ENCODE measurements around the gene NELL1. TPM values are rescaled to one million over a fixed set of nuclear protein-coding genes. Genes with fewer than 3 reads are reported as not detected.

The NELL1 gene
- total and polyA plus RNA-seq, 2 donors (not counting 1 experiment from before 2014, with no cell fraction given) = not detected

DNA sequence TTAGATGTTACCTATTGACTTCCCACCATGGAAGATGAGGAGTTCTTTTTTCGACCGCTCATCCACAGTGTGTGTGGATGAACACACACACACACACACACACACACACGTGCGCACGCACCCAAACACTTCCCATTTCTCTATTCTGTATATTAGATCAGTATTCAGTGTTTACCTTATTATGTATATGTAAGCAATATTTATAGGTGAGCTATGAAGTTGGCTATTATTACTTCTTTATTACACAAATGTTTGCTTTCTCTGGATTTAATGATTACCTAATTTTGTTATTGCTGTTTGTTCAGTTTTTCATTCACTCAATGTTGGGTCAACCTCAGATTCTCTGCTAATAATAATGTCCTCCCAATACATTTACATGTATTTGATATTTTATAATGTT, 721.0 kb downstream of the NELL1 start:
- Histone ChIP-seq H3K36me3 (ENCODE audit: control insufficient read depth, insufficient read depth, low read length) (no peaks in the 10 kb centered on the region), H4K20me1 (ENCODE audit: control insufficient read depth, extremely low read depth, insufficient read depth, low read length) (no peaks in the 10 kb centered on the region), H3K4me1 (ENCODE audit: control insufficient read depth, extremely low read depth, insufficient read depth, low read length) (no peaks in the 10 kb centered on the region), H3K9me3 (ENCODE audit: control insufficient read depth, insufficient read depth, low read depth, low read length) (no peaks in the 10 kb centered on the region), H3K9ac (ENCODE audit: insufficient read depth, low read length) (no peak overlapping the region), H3K4me2 (ENCODE audit: extremely low read depth, insufficient read depth, low read length) (no peak overlapping the region), H3K79me2 (ENCODE audit: control insufficient read depth, insufficient read depth, low read length) (no peaks in the 10 kb centered on the region), H2AFZ (ENCODE audit: low read length) (no peak overlapping the region), H3K4me3 (replicated peaks in 1 of 4; ENCODE audit: control extremely low read depth in 1 of 4, insufficient read depth in 1 of 4, low read depth in 3 of 4, low read length in 4 of 4) (no peak overlapping the region), H3K27ac (ENCODE audit: insufficient read depth, low read length) (no peak overlapping the region), H3K27me3 (ENCODE audit: control insufficient read depth, insufficient read depth, low read length) (no peaks in the 10 kb centered on the region)
- no peak for TF ChIP-seq EZH2 (IDR thresholded peaks at IDR 0.05; ENCODE audit: low read length, missing control alignments)
- TF ChIP-seq, protein P1, sequence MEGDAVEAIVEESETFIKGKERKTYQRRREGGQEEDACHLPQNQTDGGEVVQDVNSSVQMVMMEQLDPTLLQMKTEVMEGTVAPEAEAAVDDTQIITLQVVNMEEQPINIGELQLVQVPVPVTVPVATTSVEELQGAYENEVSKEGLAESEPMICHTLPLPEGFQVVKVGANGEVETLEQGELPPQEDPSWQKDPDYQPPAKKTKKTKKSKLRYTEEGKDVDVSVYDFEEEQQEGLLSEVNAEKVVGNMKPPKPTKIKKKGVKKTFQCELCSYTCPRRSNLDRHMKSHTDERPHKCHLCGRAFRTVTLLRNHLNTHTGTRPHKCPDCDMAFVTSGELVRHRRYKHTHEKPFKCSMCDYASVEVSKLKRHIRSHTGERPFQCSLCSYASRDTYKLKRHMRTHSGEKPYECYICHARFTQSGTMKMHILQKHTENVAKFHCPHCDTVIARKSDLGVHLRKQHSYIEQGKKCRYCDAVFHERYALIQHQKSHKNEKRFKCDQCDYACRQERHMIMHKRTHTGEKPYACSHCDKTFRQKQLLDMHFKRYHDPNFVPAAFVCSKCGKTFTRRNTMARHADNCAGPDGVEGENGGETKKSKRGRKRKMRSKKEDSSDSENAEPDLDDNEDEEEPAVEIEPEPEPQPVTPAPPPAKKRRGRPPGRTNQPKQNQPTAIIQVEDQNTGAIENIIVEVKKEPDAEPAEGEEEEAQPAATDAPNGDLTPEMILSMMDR (conservative IDR thresholded peaks at IDR 0.05 in 1 of 2, IDR thresholded peaks at IDR 0.05 in 1 of 2; ENCODE audit: low read depth in 1 of 2, low read length in 2 of 2) = no peak
- DNase-seq (ENCODE audit: low read depth in 2 of 2) = no peak

DNA sequence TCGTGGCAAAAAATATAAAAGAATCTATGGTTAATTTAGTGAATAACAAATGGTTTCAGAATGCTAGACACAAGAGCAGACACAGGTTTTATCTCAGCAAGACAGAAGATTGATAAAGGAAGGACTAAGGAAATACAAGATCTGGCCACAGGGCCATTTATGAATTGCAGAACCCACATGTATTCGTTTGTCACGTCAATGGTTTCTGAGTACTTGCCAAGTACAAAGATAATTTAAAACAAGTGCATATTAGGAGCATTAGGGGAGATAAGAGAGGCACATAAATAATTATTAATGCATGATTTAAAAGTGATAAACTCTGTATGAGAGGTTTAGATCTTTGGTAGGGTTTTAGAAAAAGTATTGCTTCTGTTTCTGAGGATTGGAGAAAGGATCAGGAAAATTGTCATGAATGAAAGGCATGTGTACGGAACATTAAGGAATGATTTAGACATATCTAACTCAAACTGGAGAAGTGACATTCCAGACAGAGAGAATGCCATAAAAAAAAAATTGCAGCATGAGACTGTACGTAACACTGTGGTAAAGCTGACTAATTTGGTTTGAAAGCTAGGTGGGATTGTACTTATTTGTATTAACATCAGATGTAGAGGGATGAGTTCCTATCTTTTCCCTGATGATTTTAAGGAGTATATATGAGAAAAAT, 727.1 kb downstream of the NELL1 start:
- Histone ChIP-seq H3K79me2 (ENCODE audit: control insufficient read depth, insufficient read depth, low read length) (no peaks in the 10 kb centered on the region), H4K20me1 (ENCODE audit: control insufficient read depth, extremely low read depth, insufficient read depth, low read length) (no peaks in the 10 kb centered on the region), H3K27ac (ENCODE audit: insufficient read depth, low read length) (no peak overlapping the region), H3K4me3 (replicated peaks in 1 of 4; ENCODE audit: control extremely low read depth in 1 of 4, insufficient read depth in 1 of 4, low read depth in 3 of 4, low read length in 4 of 4) (no peak overlapping the region), H3K4me2 (ENCODE audit: extremely low read depth, insufficient read depth, low read length) (no peak overlapping the region), H3K4me1 (ENCODE audit: control insufficient read depth, extremely low read depth, insufficient read depth, low read length) (no peaks in the 10 kb centered on the region), H3K36me3 (ENCODE audit: control insufficient read depth, insufficient read depth, low read length) (no peaks in the 10 kb centered on the region), H3K27me3 (ENCODE audit: control insufficient read depth, insufficient read depth, low read length) (no peaks in the 10 kb centered on the region), H3K9me3 (ENCODE audit: control insufficient read depth, insufficient read depth, low read depth, low read length) (no peaks in the 10 kb centered on the region), H2AFZ (ENCODE audit: low read length) (no peak overlapping the region), H3K9ac (ENCODE audit: insufficient read depth, low read length) (no peak overlapping the region)
- TF ChIP-seq EZH2 (IDR thresholded peaks at IDR 0.05; ENCODE audit: low read length, missing control alignments) = no peak
- TF ChIP-seq, protein P1 (conservative IDR thresholded peaks at IDR 0.05 in 1 of 2, IDR thresholded peaks at IDR 0.05 in 1 of 2; ENCODE audit: low read depth in 1 of 2, low read length in 2 of 2) = no peak
- no peak for DNase-seq (ENCODE audit: low read depth in 2 of 2)

DNA sequence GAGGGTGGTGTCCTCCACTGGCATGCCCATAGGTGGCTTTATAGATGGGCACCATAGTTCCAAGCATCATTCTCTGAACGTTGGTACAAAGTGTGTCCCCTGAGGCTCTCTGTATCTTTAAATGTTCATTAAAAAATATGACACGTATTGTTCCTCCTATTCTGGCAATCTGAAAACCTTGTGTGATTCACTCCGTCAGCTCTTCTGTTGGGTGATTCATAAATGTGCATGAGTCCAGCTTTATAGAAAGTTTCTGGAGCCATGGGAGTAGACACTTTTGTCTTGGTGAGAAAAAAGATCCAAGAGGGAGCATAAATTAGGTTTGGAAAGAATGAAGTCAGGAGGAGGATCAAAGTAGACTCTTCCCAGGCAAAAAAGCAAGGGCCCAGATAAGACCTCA, 728.8 kb downstream of the NELL1 start:
- TF ChIP-seq, protein P1 (conservative IDR thresholded peaks at IDR 0.05 in 1 of 2, IDR thresholded peaks at IDR 0.05 in 1 of 2; ENCODE audit: low read depth in 1 of 2, low read length in 2 of 2) = no peak
- TF ChIP-seq EZH2 (IDR thresholded peaks at IDR 0.05; ENCODE audit: low read length, missing control alignments) = no peak
- H3K4me2 ChIP-seq (ENCODE audit: extremely low read depth, insufficient read depth, low read length) = no peak overlapping the region
- H3K27me3 ChIP-seq (ENCODE audit: control insufficient read depth, insufficient read depth, low read length) = no peaks in the 10 kb centered on the region
- no peaks in the 10 kb centered on the region for H3K4me1 ChIP-seq (ENCODE audit: control insufficient read depth, extremely low read depth, insufficient read depth, low read length)
- no peak overlapping the region for H3K9ac ChIP-seq (ENCODE audit: insufficient read depth, low read length)
- no peak overlapping the region for H2AFZ ChIP-seq (ENCODE audit: low read length)
- no peak for DNase-seq (ENCODE audit: low read depth in 2 of 2)
- no peak overlapping the region for H3K4me3 ChIP-seq (replicated peaks in 1 of 4; ENCODE audit: control extremely low read depth in 1 of 4, insufficient read depth in 1 of 4, low read depth in 3 of 4, low read length in 4 of 4)
- H4K20me1 ChIP-seq (ENCODE audit: control insufficient read depth, extremely low read depth, insufficient read depth, low read length) = no peaks in the 10 kb centered on the region
- no peaks in the 10 kb centered on the region for H3K36me3 ChIP-seq (ENCODE audit: control insufficient read depth, insufficient read depth, low read length)
- no peak overlapping the region for H3K27ac ChIP-seq (ENCODE audit: insufficient read depth, low read length)
- H3K9me3 ChIP-seq (ENCODE audit: control insufficient read depth, insufficient read depth, low read depth, low read length) = no peaks in the 10 kb centered on the region
- H3K79me2 ChIP-seq (ENCODE audit: control insufficient read depth, insufficient read depth, low read length) = no peaks in the 10 kb centered on the region
